Measurements from ENCODE around the gene C5orf15. TPM values are rescaled to one million over a fixed set of nuclear protein-coding genes. Genes with fewer than 3 reads are reported as not detected.

Gene C5orf15
- total RNA-seq, 1 experiment from 2014 or later = 28.8 TPM

DNA sequence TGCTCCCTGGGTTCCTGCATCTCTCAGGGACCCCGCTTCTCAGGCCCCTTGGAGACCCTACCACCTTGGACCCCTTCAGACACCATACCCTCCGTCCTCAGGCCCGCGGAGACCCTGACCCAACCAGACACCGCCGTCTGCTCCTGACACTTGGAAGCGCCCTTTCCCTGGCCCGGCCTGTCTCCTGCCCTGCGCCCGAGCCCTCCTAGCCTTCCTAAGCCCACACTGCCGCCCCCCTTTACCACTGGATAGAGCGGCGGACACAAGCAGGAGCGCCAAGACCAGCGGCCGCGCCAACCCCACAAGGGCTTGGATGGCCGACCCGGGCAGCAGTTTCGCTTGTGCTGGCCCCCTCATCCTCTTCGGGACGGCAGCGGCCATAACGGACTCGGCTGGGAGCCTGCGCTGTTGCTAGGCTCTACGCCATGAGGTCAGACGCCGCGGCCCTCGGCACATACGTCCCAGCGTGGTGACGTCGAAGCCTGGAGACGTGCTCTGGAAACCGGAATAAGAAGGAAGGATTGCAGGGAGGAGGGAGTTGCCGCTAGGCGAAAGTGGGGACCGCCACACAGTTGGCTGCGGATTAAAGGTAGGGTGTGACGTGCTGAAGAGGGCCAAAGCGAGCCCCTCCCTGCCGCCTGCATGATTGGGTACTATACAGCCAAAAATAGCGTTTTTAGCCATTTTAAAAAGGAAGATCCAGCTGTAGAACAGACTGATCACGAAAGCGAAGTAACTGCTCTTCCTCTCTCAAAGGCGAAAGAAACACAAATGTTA, at the start of gene C5orf15 (continued):
- TF ChIP-seq, protein P1, sequence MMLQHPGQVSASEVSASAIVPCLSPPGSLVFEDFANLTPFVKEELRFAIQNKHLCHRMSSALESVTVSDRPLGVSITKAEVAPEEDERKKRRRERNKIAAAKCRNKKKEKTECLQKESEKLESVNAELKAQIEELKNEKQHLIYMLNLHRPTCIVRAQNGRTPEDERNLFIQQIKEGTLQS (IDR thresholded peaks at IDR 0.05) = no peak
- TF ChIP-seq SP1 (IDR thresholded peaks at IDR 0.05; ENCODE audit: low read depth) = peak; percentile 55; the same call in 1 of the 2 replicates
- TF ChIP-seq ZFX (IDR thresholded peaks at IDR 0.05) = peak; percentile 80
- peak; percentile 64; the same call in 1 of the 2 replicates for TF ChIP-seq ELF1 (IDR thresholded peaks at IDR 0.05; ENCODE audit: borderline replicate concordance, low read depth)
- TF ChIP-seq POLR2A (IDR thresholded peaks at IDR 0.05; ENCODE audit: borderline replicate concordance, extremely low read depth, insufficient read depth, insufficient read length) = peak; percentile 58

DNA sequence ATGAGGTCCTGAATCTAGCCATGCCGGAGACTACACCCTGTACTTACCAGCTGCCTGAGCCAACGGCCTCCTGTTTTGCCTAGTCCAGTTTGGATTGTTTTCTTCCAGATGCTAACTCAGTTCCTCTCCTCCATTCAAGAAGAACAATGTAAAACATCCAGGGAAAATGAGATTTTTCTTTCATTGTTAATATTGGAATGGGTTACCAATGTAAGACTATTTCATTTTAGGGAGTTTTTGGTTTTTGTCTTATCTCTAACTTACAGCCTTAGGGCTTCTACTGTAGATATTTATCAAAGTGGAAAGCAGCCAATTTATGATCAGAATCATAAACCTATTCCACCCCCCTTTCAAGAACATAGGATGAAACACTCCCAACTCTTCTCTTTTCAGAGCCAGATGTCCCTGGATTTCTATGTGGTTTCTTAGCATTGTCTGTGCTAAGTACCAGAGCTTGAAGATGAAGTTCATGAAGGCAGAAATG, 39.9 kb upstream of the C5orf15 start:
- peaks cover 0 to under 1% of the 10 kb centered on the region in 2 experiments; a peak in 2 of 4 replicates for H3K36me3 ChIP-seq (ENCODE audit: control insufficient read depth in 1 of 2, insufficient read depth in 2 of 2, low read length in 2 of 2)
- no peak for ATAC-seq
- H3K4me3 ChIP-seq (replicated peaks in 1 of 2; ENCODE audit: low read depth in 1 of 2, low read length in 2 of 2) = no peak overlapping the region
- POLR2A ChIA-PET = interaction anchor here (0.6 kb wide), 1 partner anchor 172 kb away, joined by 3 read pairs; no protein-coding TSS in a partner anchor
- H3K9me2 ChIP-seq (ENCODE audit: insufficient read depth) = no peaks in the 10 kb centered on the region
- no peaks in the 10 kb centered on the region for H3K27me3 ChIP-seq (ENCODE audit: insufficient read depth, low read length)
- no peaks in the 10 kb centered on the region for H4K20me1 ChIP-seq (ENCODE audit: insufficient read depth)
- no peaks in the 10 kb centered on the region for H3K9me3 ChIP-seq (ENCODE audit: control insufficient read depth in 1 of 2, insufficient read depth in 1 of 2, low read depth in 1 of 2, low read length in 2 of 2)
- peak overlapping the region; percentile 20 for H2AFZ ChIP-seq (ENCODE audit: low read depth, low read length, poor library complexity, severe bottlenecking)
- no peak overlapping the region for H3K27ac ChIP-seq (ENCODE audit: low read depth, low read length)
- peaks cover 12 to 24% of the 10 kb centered on the region in 2 experiments for H3K4me1 ChIP-seq (ENCODE audit: control insufficient read depth in 1 of 2, insufficient read depth in 2 of 2, low read length in 2 of 2)
- peak overlapping the region; percentile 32; the same call in 1 of the 2 replicates for H3K4me2 ChIP-seq (ENCODE audit: low read length)
- CTCF ChIA-PET = no interaction called here
- H3K79me2 ChIP-seq (ENCODE audit: insufficient read depth, low read length) = peaks cover 27% of the 10 kb centered on the region
- H3K9ac ChIP-seq (ENCODE audit: low read length) = no peak overlapping the region
- RAD21 ChIA-PET (ENCODE audit: low non-redundant PET in 1 of 2, low total read pairs in 2 of 2, uncharacterized antibody in 2 of 2, unreplicated experiment in 2 of 2) = no interaction called here
- intact Hi-C loops (cut with micrococcal nuclease) = no loop called here
- BruUV-seq (replicated peaks) = no TSS peak
- no peak for DNase-seq (ENCODE audit: low read depth, low spot score)
- TF ChIP-seq ZFX (IDR thresholded peaks at IDR 0.05) (no peak), CEBPB (IDR thresholded peaks at IDR 0.05; ENCODE audit: low read depth) (no peak), SRF (IDR thresholded peaks at IDR 0.05; ENCODE audit: low read depth) (no peak), ELF1 (IDR thresholded peaks at IDR 0.05; ENCODE audit: borderline replicate concordance, low read depth) (no peak), POLR2A (IDR thresholded peaks at IDR 0.05; ENCODE audit: borderline replicate concordance, extremely low read depth, insufficient read depth, insufficient read length) (no peak), EGR1 (IDR thresholded peaks at IDR 0.05; ENCODE audit: low read depth) (no peak), FOSL1 (IDR thresholded peaks at IDR 0.05; ENCODE audit: low read depth) (no peak), JUND (IDR thresholded peaks at IDR 0.05) (no peak), RAD21 (IDR thresholded peaks at IDR 0.05; ENCODE audit: low read depth) (no peak), CTCF (IDR thresholded peaks at IDR 0.05 in 2 of 3, conservative IDR thresholded peaks at IDR 0.05 in 1 of 3; ENCODE audit: borderline replicate concordance in 1 of 3, insufficient read depth in 1 of 3, low read depth in 2 of 3, low read length in 2 of 3) (no peak), ZNF274 (IDR thresholded peaks at IDR 0.05; ENCODE audit: low read depth, low read length) (no peak), CBX3 (IDR thresholded peaks at IDR 0.05; ENCODE audit: low read depth) (no peak), EZH2phosphoT487 (IDR thresholded peaks at IDR 0.05; ENCODE audit: borderline replicate concordance) (no peak)
- TF ChIP-seq, protein P2, sequence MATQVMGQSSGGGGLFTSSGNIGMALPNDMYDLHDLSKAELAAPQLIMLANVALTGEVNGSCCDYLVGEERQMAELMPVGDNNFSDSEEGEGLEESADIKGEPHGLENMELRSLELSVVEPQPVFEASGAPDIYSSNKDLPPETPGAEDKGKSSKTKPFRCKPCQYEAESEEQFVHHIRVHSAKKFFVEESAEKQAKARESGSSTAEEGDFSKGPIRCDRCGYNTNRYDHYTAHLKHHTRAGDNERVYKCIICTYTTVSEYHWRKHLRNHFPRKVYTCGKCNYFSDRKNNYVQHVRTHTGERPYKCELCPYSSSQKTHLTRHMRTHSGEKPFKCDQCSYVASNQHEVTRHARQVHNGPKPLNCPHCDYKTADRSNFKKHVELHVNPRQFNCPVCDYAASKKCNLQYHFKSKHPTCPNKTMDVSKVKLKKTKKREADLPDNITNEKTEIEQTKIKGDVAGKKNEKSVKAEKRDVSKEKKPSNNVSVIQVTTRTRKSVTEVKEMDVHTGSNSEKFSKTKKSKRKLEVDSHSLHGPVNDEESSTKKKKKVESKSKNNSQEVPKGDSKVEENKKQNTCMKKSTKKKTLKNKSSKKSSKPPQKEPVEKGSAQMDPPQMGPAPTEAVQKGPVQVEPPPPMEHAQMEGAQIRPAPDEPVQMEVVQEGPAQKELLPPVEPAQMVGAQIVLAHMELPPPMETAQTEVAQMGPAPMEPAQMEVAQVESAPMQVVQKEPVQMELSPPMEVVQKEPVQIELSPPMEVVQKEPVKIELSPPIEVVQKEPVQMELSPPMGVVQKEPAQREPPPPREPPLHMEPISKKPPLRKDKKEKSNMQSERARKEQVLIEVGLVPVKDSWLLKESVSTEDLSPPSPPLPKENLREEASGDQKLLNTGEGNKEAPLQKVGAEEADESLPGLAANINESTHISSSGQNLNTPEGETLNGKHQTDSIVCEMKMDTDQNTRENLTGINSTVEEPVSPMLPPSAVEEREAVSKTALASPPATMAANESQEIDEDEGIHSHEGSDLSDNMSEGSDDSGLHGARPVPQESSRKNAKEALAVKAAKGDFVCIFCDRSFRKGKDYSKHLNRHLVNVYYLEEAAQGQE (IDR thresholded peaks at IDR 0.05; ENCODE audit: low read depth) = no peak
- TF ChIP-seq, protein P3, sequence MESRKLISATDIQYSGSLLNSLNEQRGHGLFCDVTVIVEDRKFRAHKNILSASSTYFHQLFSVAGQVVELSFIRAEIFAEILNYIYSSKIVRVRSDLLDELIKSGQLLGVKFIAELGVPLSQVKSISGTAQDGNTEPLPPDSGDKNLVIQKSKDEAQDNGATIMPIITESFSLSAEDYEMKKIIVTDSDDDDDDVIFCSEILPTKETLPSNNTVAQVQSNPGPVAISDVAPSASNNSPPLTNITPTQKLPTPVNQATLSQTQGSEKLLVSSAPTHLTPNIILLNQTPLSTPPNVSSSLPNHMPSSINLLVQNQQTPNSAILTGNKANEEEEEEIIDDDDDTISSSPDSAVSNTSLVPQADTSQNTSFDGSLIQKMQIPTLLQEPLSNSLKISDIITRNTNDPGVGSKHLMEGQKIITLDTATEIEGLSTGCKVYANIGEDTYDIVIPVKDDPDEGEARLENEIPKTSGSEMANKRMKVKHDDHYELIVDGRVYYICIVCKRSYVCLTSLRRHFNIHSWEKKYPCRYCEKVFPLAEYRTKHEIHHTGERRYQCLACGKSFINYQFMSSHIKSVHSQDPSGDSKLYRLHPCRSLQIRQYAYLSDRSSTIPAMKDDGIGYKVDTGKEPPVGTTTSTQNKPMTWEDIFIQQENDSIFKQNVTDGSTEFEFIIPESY (IDR thresholded peaks at IDR 0.05; ENCODE audit: extremely low read depth, insufficient replicate concordance, low read length) = no peak

Measured in HCT116 (cell line).